ENCODE data around the gene ARL4A. TPM values are rescaled to one million over a fixed set of nuclear protein-coding genes. Genes with fewer than 3 reads are reported as not detected.
"Not testable (repeated sequence)": the region's sequence is repeated elsewhere in the genome, so short reads cannot be mapped to it uniquely, and the experiment has no call there.

Gene ARL4A
- total RNA-seq, 2 experiments from 2014 or later = 72.5 to 75.9 TPM

GRCh38 chr7:12690041-12690878 is 2.8 kb downstream of the ARL4A start:
- no peak overlapping the region for H3K27ac Mint-ChIP-seq
- peaks cover 6% of the 10 kb centered on the region for H3K36me3 Mint-ChIP-seq (ENCODE audit: low read depth)
- H3K9me3 ChIP-seq (ENCODE audit: control insufficient read depth in 1 of 2, insufficient read depth in 1 of 2, low read length in 2 of 2) = peaks cover 0 to 3% of the 10 kb centered on the region in 2 experiments
- no peaks in the 10 kb centered on the region for H3K27me3 Mint-ChIP-seq
- no peaks in the 10 kb centered on the region for H3K27me3 ChIP-seq (ENCODE audit: control insufficient read depth in 1 of 2, insufficient read depth in 2 of 2, low read length in 2 of 2)
- peaks cover 24% of the 10 kb centered on the region for H3K4me1 ChIP-seq (ENCODE audit: insufficient read depth, low read length)
- no peak for TF ChIP-seq CTCF (IDR thresholded peaks at IDR 0.05)
- H3K4me1 Mint-ChIP-seq (ENCODE audit: low read depth) = peaks cover 43% of the 10 kb centered on the region
- no peak overlapping the region for H3K27ac ChIP-seq (ENCODE audit: low read depth in 1 of 2, low read length in 2 of 2)
- no peak for ATAC-seq (ENCODE audit: poor library complexity)
- CTCF ChIA-PET = interaction anchor here (0.6 to 0.8 kb wide), 2 partner anchors 15 to 461 kb away, joined by 4 to 5 read pairs; no protein-coding TSS in a partner anchor
- intact Hi-C loops (cut with DNase I, micrococcal nuclease) = no loop called here
- H3K36me3 ChIP-seq (ENCODE audit: insufficient read depth, low read length) = no peaks in the 10 kb centered on the region
- DNase-seq = no peak
- H3K9me3 Mint-ChIP-seq = no peaks in the 10 kb centered on the region
- no peak overlapping the region for H3K4me3 Mint-ChIP-seq
- no peak overlapping the region for H3K4me3 ChIP-seq (ENCODE audit: low read length)
- POLR2A ChIA-PET = interaction anchor here (1.0 to 1.2 kb wide), 2 partner anchors 40 to 414 kb away, joined by 3 to 4 read pairs; no protein-coding TSS in a partner anchor

DNA sequence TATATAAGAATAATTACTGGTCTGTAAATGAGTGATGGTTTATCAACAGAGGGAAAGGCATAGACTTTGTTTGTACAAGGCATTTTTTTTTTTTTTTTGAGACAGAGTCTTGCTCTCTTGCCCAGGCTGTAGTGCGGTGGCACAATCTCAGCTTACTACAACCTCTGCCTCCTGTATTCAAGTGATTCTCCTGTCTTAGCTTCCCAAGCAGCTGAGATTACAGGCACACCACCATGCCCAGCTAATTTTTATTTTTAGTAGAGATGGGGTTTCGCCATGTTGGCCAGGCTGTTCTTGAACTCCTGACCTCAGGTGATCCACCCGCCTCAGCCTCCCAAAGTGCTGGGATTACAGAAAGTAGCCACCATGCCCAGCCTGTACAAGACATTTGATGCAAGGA is 4.0 kb downstream of the ARL4A start:
- H3K4me3 Mint-ChIP-seq; intact Hi-C loops (cut with DNase I, micrococcal nuclease); H3K27ac Mint-ChIP-seq; H3K36me3 ChIP-seq (ENCODE audit: insufficient read depth, low read length); H3K27ac ChIP-seq (ENCODE audit: low read depth in 1 of 2, low read length in 2 of 2); DNase-seq; ATAC-seq (ENCODE audit: poor library complexity); H3K27me3 Mint-ChIP-seq; CTCF ChIA-PET; H3K4me3 ChIP-seq (ENCODE audit: low read length); H3K36me3 Mint-ChIP-seq (ENCODE audit: low read depth); H3K9me3 ChIP-seq (ENCODE audit: control insufficient read depth in 1 of 2, insufficient read depth in 1 of 2, low read length in 2 of 2); H3K27me3 ChIP-seq (ENCODE audit: control insufficient read depth in 1 of 2, insufficient read depth in 2 of 2, low read length in 2 of 2); POLR2A ChIA-PET; H3K9me3 Mint-ChIP-seq: not testable (repeated sequence)
- H3K4me1 Mint-ChIP-seq (ENCODE audit: low read depth) = peaks cover 32% of the 10 kb centered on the region
- H3K4me1 ChIP-seq (ENCODE audit: insufficient read depth, low read length) = peaks cover 13% of the 10 kb centered on the region

DNA sequence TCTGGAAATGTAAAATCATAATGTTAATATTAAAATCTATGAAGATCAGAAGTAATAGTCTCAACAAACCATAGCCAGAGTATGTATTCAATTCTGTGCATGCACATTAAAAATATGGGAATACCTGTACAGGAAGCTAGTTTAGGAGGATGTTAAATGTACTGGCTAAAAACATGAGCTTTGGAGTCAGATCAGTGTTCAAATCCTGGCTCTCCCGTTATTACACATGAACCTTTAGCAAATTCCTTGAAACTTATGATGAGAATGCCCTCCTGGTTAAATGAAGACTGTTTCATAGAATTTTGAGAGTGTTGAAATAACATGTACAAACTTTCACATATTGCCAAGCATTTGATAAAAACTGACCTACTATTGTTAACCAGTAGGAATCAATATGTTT is 4.6 kb downstream of the ARL4A start:
- no peak overlapping the region for H3K27ac Mint-ChIP-seq
- H3K4me1 Mint-ChIP-seq (ENCODE audit: low read depth) = peaks cover 31% of the 10 kb centered on the region
- Histone ChIP-seq H3K9me3 (ENCODE audit: control insufficient read depth in 1 of 2, insufficient read depth in 1 of 2, low read length in 2 of 2) (no peaks in the 10 kb centered on the region), H3K4me1 (ENCODE audit: insufficient read depth, low read length) (peaks cover 11% of the 10 kb centered on the region), H3K27me3 (ENCODE audit: control insufficient read depth in 1 of 2, insufficient read depth in 2 of 2, low read length in 2 of 2) (no peaks in the 10 kb centered on the region), H3K36me3 (ENCODE audit: insufficient read depth, low read length) (no peaks in the 10 kb centered on the region), H3K4me3 (ENCODE audit: low read length) (no peak overlapping the region), H3K27ac (ENCODE audit: low read depth in 1 of 2, low read length in 2 of 2) (no peak overlapping the region)
- no peaks in the 10 kb centered on the region for H3K9me3 Mint-ChIP-seq
- H3K4me3 Mint-ChIP-seq = no peak overlapping the region
- intact Hi-C loops (cut with DNase I, micrococcal nuclease) = no loop called here
- DNase-seq (no peak), ATAC-seq (ENCODE audit: poor library complexity) (no peak)
- POLR2A ChIA-PET = no interaction called here
- no peaks in the 10 kb centered on the region for H3K27me3 Mint-ChIP-seq
- H3K36me3 Mint-ChIP-seq (ENCODE audit: low read depth) = peaks cover 6% of the 10 kb centered on the region
- no peak for TF ChIP-seq CTCF (IDR thresholded peaks at IDR 0.05)
- CTCF ChIA-PET = no interaction called here

Measured in CD4-positive, alpha-beta T cell (primary cell).